CMK (cell line): ENCODE measurements around the gene C4BPA.

Experiments used
- DNase-seq: peaks from one replicate; pipeline ENCODE4 v3.0.0-alpha.2; 2010; ENCODE audit warnings: low read depth

Gene C4BPA

GRCh38 chr1:207103892-207104373 lies at the start of gene C4BPA:
Gene C4BPA, plus strand, starts transcription at chr1:207104233. Its CDS starts 8,793 bp downstream, at chr1:207113026.
- no peak for DNase-seq

GRCh38 chr1:207054491-207054890 lies 49.5 kb upstream of the C4BPA start:
- no peak for DNase-seq

- no peak for DNase-seq
Observed at GRCh38 chr1:207055386-207056001, 48.5 kb upstream of the C4BPA start.

GRCh38 chr1:207056673-207057072 lies 47.4 kb upstream of the C4BPA start:
- no peak for DNase-seq

- no peak for DNase-seq
Observed at GRCh38 chr1:207058252-207058651, 45.8 kb upstream of the C4BPA start.

- no peak for DNase-seq
Observed at GRCh38 chr1:207058878-207059867, 44.9 kb upstream of the C4BPA start.

GRCh38 chr1:207059881-207060280 lies 44.2 kb upstream of the C4BPA start:
- no peak for DNase-seq

- no peak for DNase-seq
Observed at GRCh38 chr1:207060596-207060995, 43.4 kb upstream of the C4BPA start.

GRCh38 chr1:207062058-207062457 lies 42.0 kb upstream of the C4BPA start:
- no peak for DNase-seq

- DNase-seq = no peak
Observed at GRCh38 chr1:207063014-207063413, 41.0 kb upstream of the C4BPA start.

- no peak for DNase-seq
Observed at GRCh38 chr1:207064561-207064960, 39.5 kb upstream of the C4BPA start.

GRCh38 chr1:207067185-207067584 lies 36.8 kb upstream of the C4BPA start:
- DNase-seq = no peak

- DNase-seq = no peak
Observed at GRCh38 chr1:207067665-207068064, 36.4 kb upstream of the C4BPA start.

GRCh38 chr1:207069061-207069460 lies 35.0 kb upstream of the C4BPA start:
- no peak for DNase-seq

- no peak for DNase-seq
Observed at GRCh38 chr1:207069858-207070506, 34.1 kb upstream of the C4BPA start.

GRCh38 chr1:207070811-207071210 lies 33.2 kb upstream of the C4BPA start:
- no peak for DNase-seq

- no peak for DNase-seq
Observed at GRCh38 chr1:207071426-207071825, 32.6 kb upstream of the C4BPA start.

GRCh38 chr1:207072233-207072632 lies 31.8 kb upstream of the C4BPA start:
- DNase-seq = no peak

- DNase-seq = no peak
Observed at GRCh38 chr1:207073906-207074820, 29.9 kb upstream of the C4BPA start.

GRCh38 chr1:207076181-207076955 lies 27.7 kb upstream of the C4BPA start:
- DNase-seq = no peak

- DNase-seq = no peak
Observed at GRCh38 chr1:207077012-207077411, 27.0 kb upstream of the C4BPA start.
